Measurements from ENCODE around the gene CAMK4.
A peak's percentile ranks its signal among the peaks of the same experiment; 100 is the strongest.
"Not testable (repeated sequence)": the region's sequence is repeated elsewhere in the genome, so short reads cannot be mapped to it uniquely, and the experiment has no call there.

CAMK4 gene

GRCh38 chr5:111386832-111387162 lies 162.6 kb downstream of the CAMK4 start:
- DNase-seq = no peak

- DNase-seq = no peak
Measured at GRCh38 chr5:111387361-111387760, 163.2 kb downstream of the CAMK4 start.

GRCh38 chr5:111389390-111390082 lies 165.4 kb downstream of the CAMK4 start:
- DNase-seq = no peak

GRCh38 chr5:111392181-111392580 lies 168.0 kb downstream of the CAMK4 start:
- no peak for DNase-seq

GRCh38 chr5:111394586-111394985 lies 170.4 kb downstream of the CAMK4 start:
- no peak for DNase-seq

- no peak for DNase-seq
Measured at GRCh38 chr5:111398013-111398412, 173.8 kb downstream of the CAMK4 start.

- no peak for DNase-seq
Measured at GRCh38 chr5:111399113-111399512, 174.9 kb downstream of the CAMK4 start.

GRCh38 chr5:111401906-111402305 lies 177.7 kb downstream of the CAMK4 start:
- DNase-seq = no peak

GRCh38 chr5:111404270-111404769 lies 180.1 kb downstream of the CAMK4 start:
- no peak for DNase-seq

- no peak for DNase-seq
Measured at GRCh38 chr5:111407562-111407961, 183.4 kb downstream of the CAMK4 start.

GRCh38 chr5:111408817-111409216 lies 184.6 kb downstream of the CAMK4 start:
- DNase-seq = no peak

- not testable (repeated sequence) for DNase-seq
Measured at GRCh38 chr5:111409266-111409665, 185.1 kb downstream of the CAMK4 start.

- not testable (repeated sequence) for DNase-seq
Measured at GRCh38 chr5:111410067-111410466, 185.9 kb downstream of the CAMK4 start.

- DNase-seq = no peak
Measured at GRCh38 chr5:111411301-111411700, 187.1 kb downstream of the CAMK4 start.

GRCh38 chr5:111412593-111412992 lies 188.4 kb downstream of the CAMK4 start:
- no peak for DNase-seq

GRCh38 chr5:111415053-111415452 lies 190.9 kb downstream of the CAMK4 start:
- DNase-seq = peak in 1 of 2 experiments; percentile 32

GRCh38 chr5:111422245-111422644 lies 198.1 kb downstream of the CAMK4 start:
- DNase-seq = no peak

- DNase-seq = no peak
Measured at GRCh38 chr5:111422747-111423720, 198.8 kb downstream of the CAMK4 start.

- DNase-seq = no peak
Measured at GRCh38 chr5:111425205-111425604, 201.0 kb downstream of the CAMK4 start.

- DNase-seq = no peak
Measured at GRCh38 chr5:111427762-111428161, 203.6 kb downstream of the CAMK4 start.

GRCh38 chr5:111432883-111433536 lies 208.8 kb downstream of the CAMK4 start:
- DNase-seq = no peak

- DNase-seq = no peak
Measured at GRCh38 chr5:111434800-111435199, 210.6 kb downstream of the CAMK4 start.

- no peak for DNase-seq
Measured at GRCh38 chr5:111439473-111440075, 215.4 kb downstream of the CAMK4 start.
